K562 (cell line): ENCODE results near the gene SLC30A1. TPM values are rescaled to one million over a fixed set of nuclear protein-coding genes. Genes with fewer than 3 reads are reported as not detected.

ENCODE experiments used
- CAMTA2 ChIP-seq: fragments of 250-450 bp; sonication (Bioruptor Pico); conservative IDR thresholded peaks from 2 replicates; pipeline ENCODE4 v1.5.1; 2022
- FOXK2 ChIP-seq, 2 experiments: fragments of 450-650 bp; IDR thresholded peaks in 1 of 2; conservative IDR thresholded peaks in 1 of 2; 2 replicates each; pipeline ENCODE4 v1.6.1; 2016; ENCODE audit warnings: low read depth in 2 of 2, mild to moderate bottlenecking in 1 of 2
- JUND ChIP-seq, 2 experiments: IDR thresholded peaks; 2 replicates in 1 of 2; 3 replicates in 1 of 2; pipeline ENCODE4 v1.6.1; 2011; ENCODE audit warnings: borderline replicate concordance in 2 of 2, low read depth in 2 of 2, low read length in 2 of 2, improper control_type of control experiment in 1 of 2, missing biosample characterization in 1 of 2, missing genetic modification characterization in 1 of 2, missing genetic modification reagents in 1 of 2
- KLF13 ChIP-seq: fragments of 450-650 bp; IDR thresholded peaks from 2 replicates; pipeline ENCODE4 v1.6.1; 2016; ENCODE audit warnings: missing genetic modification characterization, low read depth, mild to moderate bottlenecking, missing compliant biosample characterization, moderate library complexity, borderline replicate concordance
- NCOR1 ChIP-seq: fragments of 450-650 bp; IDR thresholded peaks from 2 replicates; pipeline ENCODE4 v1.6.1; 2016; ENCODE audit warnings: mild to moderate bottlenecking, moderate library complexity
- NFRKB ChIP-seq: fragments of 450-650 bp; IDR thresholded peaks from 2 replicates; pipeline ENCODE4 v1.6.1; 2016; ENCODE audit warnings: low read depth
- NKRF ChIP-seq: fragments of 450-650 bp; IDR thresholded peaks from 2 replicates; pipeline ENCODE4 v1.6.1; 2016; ENCODE audit warnings: borderline replicate concordance
- PBX2 ChIP-seq, 2 experiments: IDR thresholded peaks in 1 of 2; conservative IDR thresholded peaks in 1 of 2; 2 replicates each; pipeline ENCODE4 v1.6.1; 2016; ENCODE audit warnings: low read depth in 2 of 2, mild to moderate bottlenecking in 1 of 2, missing compliant biosample characterization in 1 of 2, missing genetic modification characterization in 1 of 2, moderate library complexity in 1 of 2
- RHOXF2B ChIP-seq: fragments of 250-450 bp; sonication (Bioruptor Pico); conservative IDR thresholded peaks from 2 replicates; pipeline ENCODE4 v1.5.1; 2021
- U2AF1 ChIP-seq: fragments of 200-400 bp; formaldehyde crosslinking; optimal IDR thresholded peaks from 2 replicates; pipeline ENCODE3; 2017; ENCODE audit warnings: mild to moderate bottlenecking, low read depth, low read length, moderate library complexity
- U2AF2 ChIP-seq: fragments of 200-400 bp; formaldehyde crosslinking; optimal IDR thresholded peaks from 2 replicates; pipeline ENCODE3; 2017; ENCODE audit warnings: low read depth, mild to moderate bottlenecking, low read length
- ZNF699 ChIP-seq: fragments of 250-450 bp; sonication (Bioruptor Pico); IDR thresholded peaks from 2 replicates; pipeline ENCODE4 v1.8.0; 2021; ENCODE audit warnings: mild to moderate bottlenecking, moderate library complexity; ENCODE audit not compliant: insufficient replicate concordance
- ZNF766 ChIP-seq: fragments of 200-800 bp; sonication (Bioruptor generic); conservative IDR thresholded peaks from 2 replicates; pipeline ENCODE4 v1.6.1; 2016; ENCODE audit warnings: missing genetic modification characterization, missing compliant biosample characterization
- polyA plus RNA-seq, 8 experiments: library from polyadenylated mRNA; depleted of rRNA in 4 of 8; stranded (reverse) in 5 of 8; unstranded in 3 of 8; fragments of >200 nt; fragmentation: Nextera tagmentation in 2 of 8; fragmentation: Illumina TruSeq in 1 of 8; extraction: Ambion mirVana in 2 of 8; extraction: Trizol in 1 of 8; gene quantifications; 2 replicates each; pipeline versions ENCODE4 v1.2.1 to v1.2.3, GENCODE V29; 2011 to 2014; ENCODE audit warnings: inconsistent platforms in 1 of 8, missing spikeins in 1 of 8
- total RNA-seq, 7 experiments: library from RNA; depleted of rRNA in 6 of 7; stranded (reverse); fragments of >200 nt in 6 of 7; fragmentation: Illumina TruSeq in 2 of 7; extraction: Trizol in 2 of 7; gene quantifications; 2 replicates each; pipeline versions ENCODE4 v1.2.1 to v1.2.3, GENCODE V29; 2011 to 2021; ENCODE audit warnings: low replicate concordance in 1 of 7
- TF ChIP-seq, protein P1 (sequence below): fragments of 450-650 bp; IDR thresholded peaks from 2 replicates; pipeline ENCODE4 v1.6.1; 2016; ENCODE audit warnings: antibody characterized with exemption
- TF ChIP-seq, protein P2 (sequence below): fragments of 150-350 bp; IDR thresholded peaks from 2 replicates; pipeline ENCODE4 v1.6.1; 2014; ENCODE audit warnings: low read depth, mild to moderate bottlenecking, low read length, borderline replicate concordance

SLC30A1 gene
- total and polyA plus RNA-seq, 9 of the 15 experiments (the other 6 are each of a cell fraction or from before 2014, with no cell fraction given), result 4.1 to 14.4 (median 6.6) TPM

DNA sequence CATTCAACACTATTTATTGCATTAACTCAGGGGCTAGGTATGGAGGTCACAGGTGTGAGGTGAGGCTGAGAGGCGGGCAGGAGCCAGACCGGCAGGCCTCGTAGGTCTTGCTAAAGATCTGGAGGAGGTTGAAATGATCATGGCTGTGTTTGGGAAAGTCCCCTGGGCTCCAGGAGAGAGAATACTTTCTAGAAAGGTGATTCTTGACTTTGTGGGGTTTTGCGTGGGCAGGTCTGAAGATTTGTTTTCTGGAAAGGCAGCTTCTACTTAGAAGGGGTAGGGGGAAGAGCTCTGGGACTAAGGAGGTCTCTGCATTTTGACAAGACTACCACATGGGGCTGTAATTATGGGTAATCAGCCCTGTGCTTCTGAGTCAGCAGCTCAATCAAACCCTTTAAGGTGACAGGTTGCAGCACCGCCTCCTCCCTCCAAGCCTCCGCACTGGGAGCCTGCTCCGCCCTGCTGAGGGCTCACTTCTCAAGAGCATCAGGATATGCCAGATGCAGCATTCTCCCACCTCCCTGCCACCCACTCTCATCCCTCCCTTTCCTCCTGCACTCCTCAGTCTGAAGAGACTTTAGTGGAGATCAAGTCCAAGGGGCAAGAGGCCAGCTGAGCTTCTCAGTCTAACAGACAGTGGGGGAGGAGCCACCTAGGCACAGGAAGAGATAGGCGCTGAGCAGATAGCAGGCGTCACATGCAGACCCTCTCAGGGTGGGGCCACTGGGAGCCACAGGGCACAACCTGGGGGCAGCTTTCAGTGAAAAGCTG lies 30.5 kb downstream of the SLC30A1 start (continued):
- TF ChIP-seq, protein P1, sequence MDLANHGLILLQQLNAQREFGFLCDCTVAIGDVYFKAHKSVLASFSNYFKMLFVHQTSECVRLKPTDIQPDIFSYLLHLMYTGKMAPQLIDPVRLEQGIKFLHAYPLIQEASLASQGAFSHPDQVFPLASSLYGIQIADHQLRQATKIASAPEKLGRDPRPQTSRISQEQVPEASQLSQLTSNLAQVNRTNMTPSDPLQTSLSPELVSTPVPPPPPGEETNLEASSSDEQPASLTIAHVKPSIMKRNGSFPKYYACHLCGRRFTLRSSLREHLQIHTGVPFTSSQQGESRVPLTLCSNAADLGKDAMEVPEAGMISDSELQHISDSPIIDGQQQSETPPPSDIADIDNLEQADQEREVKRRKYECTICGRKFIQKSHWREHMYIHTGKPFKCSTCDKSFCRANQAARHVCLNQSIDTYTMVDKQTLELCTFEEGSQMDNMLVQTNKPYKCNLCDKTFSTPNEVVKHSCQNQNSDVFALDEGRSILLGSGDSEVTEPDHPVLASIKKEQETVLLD, result peak; percentile 71; the same call in 1 of the 2 replicates
- TF ChIP-seq KLF13 (tag), result peak; percentile 34; the same call in 1 of the 2 replicates
- no peak for TF ChIP-seq U2AF2
- TF ChIP-seq U2AF1, result no peak
- TF ChIP-seq NCOR1, result peak; percentile 32; the same call in 1 of the 2 replicates
- TF ChIP-seq FOXK2 (conservative IDR thresholded peaks at IDR 0.05 in 1 of 2, IDR thresholded peaks at IDR 0.05 in 1 of 2; ENCODE audit: low read depth in 2 of 2), result 0 out of 4 replicates have a peak, but pooled peaks have one; percentile 19 to 32
- 0 out of 2 replicates have a peak, but pooled peaks have one; percentile 38 for TF ChIP-seq NFRKB
- TF ChIP-seq CAMTA2 (CRISPR knock-in tag), result no peak
- TF ChIP-seq PBX2 (CRISPR knock-in tag; IDR thresholded peaks at IDR 0.05; ENCODE audit: low read depth), result peak; percentile 48; the same call in 1 of the 2 replicates
- TF ChIP-seq PBX2 (tag; conservative IDR thresholded peaks at IDR 0.05; ENCODE audit: low read depth), result peak; percentile 83
- peak; percentile 86 for TF ChIP-seq JUND (IDR thresholded peaks at IDR 0.05; ENCODE audit: borderline replicate concordance, low read depth, low read length)
- peak; percentile 80; the same call in 2 of the 3 replicates for TF ChIP-seq JUND (tag; IDR thresholded peaks at IDR 0.05; ENCODE audit: borderline replicate concordance, low read depth, low read length)
- TF ChIP-seq ZNF766 (CRISPR knock-in tag), result peak; percentile 45; the same call in 1 of the 2 replicates
- TF ChIP-seq NKRF, result 0 out of 2 replicates have a peak, but pooled peaks have one; percentile 23
- TF ChIP-seq, protein P2, sequence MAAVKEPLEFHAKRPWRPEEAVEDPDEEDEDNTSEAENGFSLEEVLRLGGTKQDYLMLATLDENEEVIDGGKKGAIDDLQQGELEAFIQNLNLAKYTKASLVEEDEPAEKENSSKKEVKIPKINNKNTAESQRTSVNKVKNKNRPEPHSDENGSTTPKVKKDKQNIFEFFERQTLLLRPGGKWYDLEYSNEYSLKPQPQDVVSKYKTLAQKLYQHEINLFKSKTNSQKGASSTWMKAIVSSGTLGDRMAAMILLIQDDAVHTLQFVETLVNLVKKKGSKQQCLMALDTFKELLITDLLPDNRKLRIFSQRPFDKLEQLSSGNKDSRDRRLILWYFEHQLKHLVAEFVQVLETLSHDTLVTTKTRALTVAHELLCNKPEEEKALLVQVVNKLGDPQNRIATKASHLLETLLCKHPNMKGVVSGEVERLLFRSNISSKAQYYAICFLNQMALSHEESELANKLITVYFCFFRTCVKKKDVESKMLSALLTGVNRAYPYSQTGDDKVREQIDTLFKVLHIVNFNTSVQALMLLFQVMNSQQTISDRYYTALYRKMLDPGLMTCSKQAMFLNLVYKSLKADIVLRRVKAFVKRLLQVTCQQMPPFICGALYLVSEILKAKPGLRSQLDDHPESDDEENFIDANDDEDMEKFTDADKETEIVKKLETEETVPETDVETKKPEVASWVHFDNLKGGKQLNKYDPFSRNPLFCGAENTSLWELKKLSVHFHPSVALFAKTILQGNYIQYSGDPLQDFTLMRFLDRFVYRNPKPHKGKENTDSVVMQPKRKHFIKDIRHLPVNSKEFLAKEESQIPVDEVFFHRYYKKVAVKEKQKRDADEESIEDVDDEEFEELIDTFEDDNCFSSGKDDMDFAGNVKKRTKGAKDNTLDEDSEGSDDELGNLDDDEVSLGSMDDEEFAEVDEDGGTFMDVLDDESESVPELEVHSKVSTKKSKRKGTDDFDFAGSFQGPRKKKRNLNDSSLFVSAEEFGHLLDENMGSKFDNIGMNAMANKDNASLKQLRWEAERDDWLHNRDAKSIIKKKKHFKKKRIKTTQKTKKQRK, result no peak
- TF ChIP-seq ZNF699 (CRISPR knock-in tag), result no peak
- no peak; the same call in 1 of the 2 replicates for TF ChIP-seq RHOXF2B (CRISPR knock-in tag)
